Measurements from ENCODE around the gene ADCYAP1R1. TPM values are rescaled to one million over a fixed set of nuclear protein-coding genes. Genes with fewer than 3 reads are reported as not detected.

ADCYAP1R1 gene
- polyA plus RNA-seq, 10 donors: 6.4 to 10.7 (median 9.2) TPM

DNA sequence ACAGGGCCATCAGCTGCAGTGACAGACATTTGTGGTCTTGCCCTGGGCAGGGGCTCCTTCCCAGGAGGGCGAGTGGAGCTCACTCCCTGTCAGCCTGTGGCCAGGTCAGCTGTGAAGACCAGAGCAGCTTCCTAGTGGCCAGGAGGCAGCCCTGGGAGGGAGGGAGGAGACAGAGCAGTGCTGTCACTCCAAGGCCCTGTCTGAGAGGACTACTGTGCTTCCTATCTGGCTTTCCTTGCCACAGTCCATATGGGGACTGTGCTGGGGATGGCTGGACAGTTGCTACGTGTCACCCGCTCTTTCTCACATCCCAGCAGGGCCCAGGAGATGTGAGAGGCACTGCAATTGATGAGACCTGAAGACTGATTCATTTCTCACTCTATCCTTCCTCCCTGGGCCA is 15.2 kb upstream of the ADCYAP1R1 start:
- DNase-seq: no peak

DNA sequence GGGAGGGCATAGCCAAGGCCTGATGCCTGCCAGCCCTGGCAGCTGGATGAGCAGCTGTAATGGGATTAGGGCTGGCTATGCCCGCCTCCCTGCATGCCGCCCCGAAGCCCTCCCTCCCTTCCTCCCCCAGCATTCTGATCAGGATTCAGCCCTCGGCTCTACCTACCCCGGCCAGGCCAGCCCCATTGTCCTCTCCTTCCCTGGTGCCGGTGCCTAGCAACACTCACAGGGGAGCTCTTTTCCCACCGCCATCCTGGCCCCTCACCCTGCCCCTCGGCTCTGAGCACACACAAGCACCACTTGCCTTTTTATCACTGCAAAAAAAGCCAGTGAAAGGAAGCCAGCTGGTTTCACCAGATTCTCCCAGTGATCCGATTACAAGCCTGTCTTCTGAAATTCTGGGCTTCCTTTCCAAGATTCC is 9.0 kb upstream of the ADCYAP1R1 start:
- DNase-seq: peak in 2 of 3 donors; percentile 36 to 72

DNA sequence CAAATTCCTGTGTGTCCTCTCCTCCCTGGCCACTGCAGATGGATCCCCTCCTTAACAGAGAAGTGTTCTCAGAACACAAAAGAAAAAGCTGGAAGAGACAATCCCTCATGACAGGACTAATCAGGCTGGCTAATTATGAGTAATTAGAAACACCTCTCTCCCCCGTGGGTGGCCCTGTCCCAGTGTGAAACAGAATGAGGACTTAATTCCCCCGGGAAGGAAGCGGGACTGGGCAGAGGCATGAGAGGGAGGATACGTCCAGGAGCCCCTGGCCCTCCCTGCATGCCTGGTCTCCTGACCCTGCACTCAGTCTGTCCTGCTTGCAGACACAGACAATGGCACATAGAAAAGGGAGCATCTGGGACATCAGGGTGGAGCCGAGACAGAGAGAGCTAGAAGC is 7.6 kb upstream of the ADCYAP1R1 start:
- no peak for DNase-seq

DNA sequence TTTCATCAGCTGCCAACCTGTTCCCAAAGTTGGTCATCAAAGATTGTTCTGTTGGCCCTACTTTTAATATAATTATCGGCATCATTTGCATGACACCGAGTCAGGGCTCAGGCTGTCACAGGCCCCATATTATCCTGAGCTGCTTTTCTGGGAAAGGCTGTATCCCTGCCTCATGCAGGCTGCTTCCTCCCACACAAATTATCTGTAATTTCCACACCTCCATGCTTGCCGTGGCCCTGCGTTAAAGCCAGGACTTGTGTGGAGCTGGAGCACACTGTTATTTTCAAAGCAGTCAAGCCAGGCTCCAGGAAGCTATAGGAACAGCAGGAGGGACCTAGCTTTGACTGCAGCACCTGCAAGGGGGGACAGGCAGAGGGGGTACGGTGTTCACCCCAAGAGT is 5.4 kb upstream of the ADCYAP1R1 start:
- DNase-seq: no peak

DNA sequence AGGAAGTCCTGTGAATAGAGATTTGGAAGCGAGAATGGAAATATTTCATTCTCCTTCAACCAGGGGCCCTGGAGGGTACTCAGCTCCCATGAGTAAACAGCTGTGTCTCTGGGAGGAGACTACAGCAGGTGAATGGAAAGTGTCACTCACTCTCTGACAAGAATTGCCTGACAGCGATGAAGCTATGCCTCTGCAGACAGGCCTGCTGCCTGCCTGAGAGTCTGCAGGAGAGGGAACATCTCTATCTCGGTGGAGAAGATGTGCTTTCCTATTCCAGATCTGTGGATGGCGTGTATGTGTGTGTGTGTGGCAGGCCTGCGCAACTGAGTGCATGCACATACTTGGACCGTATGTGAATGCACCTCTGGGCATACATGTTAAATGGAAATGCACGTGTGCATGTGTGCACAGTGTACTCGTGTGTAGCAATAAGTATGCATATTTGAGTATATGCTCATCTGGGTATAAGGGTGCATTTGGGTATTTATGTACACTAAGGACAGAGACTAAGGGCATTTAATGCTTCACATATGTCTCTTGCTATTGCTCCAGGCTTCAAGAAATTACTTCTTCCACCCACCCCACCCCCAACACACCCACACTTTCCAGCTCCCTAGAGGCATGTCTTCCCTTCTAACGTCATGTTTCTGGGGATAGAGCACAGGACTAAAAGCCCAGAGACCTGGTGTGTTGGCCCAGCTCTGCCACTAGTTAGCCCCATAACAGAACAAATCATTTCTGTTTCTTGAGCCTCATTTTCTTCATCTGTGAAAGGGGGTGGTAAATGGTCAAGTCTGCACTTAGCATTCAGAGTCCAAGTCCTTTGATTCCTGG is 4.6 kb upstream of the ADCYAP1R1 start:
- no peak for DNase-seq

GRCh38 chr7:31049005-31049765 is 2.9 kb upstream of the ADCYAP1R1 start:
- no peak for DNase-seq

DNA sequence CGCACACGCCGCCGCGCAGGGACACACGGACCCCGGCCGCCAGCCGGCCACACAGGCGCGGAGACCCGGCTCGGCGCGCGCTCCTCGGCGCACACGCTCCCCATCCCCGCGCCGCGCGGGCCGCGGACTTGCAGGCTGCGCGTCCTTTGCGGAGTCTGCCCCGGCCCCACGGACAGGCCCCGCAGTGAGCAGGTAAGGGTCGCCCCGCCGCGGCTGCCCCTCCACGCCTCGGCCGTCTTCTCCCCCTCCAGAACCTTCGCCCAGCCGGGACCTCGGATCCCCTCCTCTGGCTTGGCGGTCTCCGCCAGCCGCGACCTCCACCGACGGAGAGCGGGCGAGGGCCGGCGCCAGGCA is 356 bp downstream of the ADCYAP1R1 start:
- DNase-seq: no peak

DNA sequence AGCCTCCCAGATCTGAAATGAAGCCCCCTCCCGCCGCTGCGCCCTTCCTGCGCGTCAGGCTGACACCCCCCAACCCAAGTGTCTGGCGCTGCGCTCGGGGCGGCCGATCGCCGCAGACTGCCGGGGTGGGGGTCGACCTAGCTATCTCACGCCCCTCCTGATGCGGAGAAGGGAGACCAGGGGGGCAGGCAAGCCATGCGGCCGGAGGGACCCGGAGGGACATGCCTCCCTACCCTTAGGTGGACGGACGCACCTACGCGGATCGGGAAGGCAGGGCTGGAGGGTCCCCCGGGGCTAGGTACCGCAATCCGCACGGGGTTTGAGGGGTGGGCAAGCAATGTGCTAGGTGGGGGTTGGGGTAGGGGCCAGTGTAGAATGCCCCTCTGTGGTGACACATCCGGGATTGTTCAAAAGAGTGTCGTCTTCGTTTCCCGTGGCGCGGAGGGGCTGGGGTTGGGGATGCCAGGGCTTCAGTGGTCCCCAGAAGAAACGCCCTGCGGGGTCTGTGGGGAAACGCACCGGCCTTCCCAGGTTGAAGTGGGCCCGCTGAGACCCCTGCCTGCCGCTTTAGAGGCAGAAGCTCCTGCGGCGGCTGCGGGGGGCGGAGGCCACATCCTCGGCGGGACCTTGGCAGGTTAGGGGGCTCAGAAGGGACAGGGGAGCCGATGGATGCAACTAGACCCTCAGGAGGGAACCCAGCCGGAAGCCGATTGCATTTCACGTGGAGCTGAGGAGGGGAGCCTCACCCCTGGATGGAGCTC is 913 bp downstream of the ADCYAP1R1 start:
- peak in 1 of 3 donors; percentile 48 for DNase-seq

DNA sequence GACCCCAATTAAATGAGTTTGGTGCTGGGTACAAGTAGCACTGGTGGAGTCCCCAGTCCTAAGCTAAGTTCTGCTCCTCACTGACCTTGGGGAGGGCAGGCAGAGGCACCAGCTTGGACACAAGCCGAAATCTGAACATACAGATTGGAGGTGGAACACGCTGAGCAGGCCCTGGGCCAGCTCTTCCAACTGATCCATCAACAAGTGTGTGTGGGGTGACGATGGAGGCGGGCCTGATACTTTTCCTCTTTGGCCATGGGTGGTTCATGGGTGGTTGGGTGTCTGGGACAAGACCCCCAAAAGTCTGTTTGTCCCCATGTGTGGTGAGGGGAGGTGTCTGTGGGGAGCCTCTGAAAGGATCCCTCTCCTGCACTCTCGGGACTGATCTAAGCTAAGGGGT is 1.9 kb downstream of the ADCYAP1R1 start:
- no peak for DNase-seq

DNA sequence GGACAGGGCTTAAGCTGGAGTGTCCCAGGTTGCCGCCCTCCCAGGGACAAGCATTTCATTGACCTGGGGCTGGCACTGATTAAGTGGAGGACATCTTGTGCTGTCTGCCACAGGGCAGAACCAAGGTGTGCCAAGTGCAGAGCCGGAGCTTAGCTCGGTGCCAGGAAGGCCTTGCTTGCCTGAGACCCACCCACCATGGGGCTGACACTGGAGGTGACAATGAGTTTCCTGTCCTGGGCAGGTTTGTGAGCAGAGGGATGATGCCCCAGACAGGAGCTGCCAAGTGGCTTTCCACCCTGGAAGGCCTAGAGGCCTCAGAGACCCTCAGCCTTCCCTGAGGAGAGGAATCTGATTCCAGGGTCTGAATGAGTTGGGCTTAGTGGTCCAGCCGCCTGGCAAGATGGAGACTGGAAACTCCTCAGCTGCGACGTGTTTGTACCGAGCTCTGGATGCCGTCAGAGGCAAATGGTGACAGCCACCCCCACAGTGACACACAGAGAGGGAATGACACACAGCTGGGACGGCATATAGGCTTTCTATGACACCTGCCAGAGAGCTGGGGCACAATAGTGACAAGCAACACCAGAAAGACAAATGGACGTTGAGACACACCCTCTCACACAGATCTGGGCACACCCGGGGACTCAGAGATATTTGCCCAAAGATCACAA is 2.6 kb downstream of the ADCYAP1R1 start:
- DNase-seq: peak in 1 of 3 donors; percentile 27

DNA sequence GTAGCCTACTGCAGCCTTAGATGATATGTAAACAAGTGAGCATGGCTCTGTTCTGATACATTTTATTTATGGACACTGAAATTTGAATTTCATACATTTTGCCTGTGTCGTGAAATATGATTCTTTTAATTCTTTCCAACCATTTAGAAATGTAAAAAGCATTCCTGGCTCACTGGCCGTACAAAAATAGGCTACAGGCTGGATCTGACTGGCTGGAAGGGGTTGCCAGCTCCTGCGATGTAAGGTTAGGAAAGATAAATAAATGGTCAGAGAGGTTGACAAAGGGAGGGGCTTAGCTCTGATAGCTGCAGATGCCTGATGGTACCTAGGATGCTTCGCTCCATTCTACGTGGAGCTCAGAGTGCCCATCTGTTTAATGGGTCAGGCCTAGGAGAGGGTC is 3.4 kb downstream of the ADCYAP1R1 start:
- peak in 1 of 3 donors; percentile 48 for DNase-seq

DNA sequence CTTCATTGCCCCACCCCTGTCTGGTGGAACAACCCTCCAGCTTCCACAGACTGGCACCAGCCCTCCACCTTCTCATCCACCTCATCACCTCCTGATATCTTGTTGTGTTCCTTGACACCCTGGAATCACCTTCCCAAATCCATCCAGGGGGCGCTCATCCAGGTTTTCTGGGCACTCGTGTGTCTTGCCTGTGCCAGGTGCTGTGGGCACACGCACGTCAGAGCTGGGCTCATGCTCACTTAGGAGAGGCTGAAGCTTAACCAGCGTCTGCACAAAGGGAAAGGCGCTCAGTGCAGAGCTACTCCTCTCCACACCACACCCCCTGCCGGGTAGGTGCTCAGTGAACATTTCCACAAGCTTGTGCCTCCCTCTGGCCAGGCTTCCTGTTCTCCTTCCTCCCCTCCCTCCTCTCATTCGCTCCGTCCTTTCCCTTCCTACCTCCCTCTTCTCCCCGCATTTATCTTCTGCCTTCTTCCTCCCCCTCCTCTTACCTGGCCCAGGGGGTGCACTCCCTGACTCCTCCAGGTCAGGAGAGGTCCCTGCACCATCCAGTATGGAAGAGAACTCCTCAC is 4.8 kb downstream of the ADCYAP1R1 start:
- DNase-seq: no peak

DNA sequence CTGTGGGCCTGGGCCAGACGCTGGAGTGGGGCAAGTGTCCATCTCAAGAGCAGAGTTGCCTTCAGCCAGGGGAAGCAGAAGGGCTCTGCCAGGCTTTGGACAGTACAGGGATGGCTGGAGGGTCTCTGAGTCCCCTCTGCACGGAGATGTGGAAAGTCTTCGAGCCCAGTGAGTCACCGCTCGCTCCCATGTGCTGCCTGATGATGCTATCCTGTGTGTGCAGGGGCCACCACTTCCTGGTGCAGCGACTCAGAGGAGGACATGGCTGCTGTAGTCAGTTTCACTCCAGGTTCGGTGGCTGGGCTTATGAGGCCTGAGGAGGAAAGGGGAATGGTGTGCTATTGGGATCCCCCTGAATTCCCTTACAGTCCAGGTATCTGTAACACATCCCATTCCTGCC is 6.0 kb downstream of the ADCYAP1R1 start:
- no peak for DNase-seq

- no peak for DNase-seq
Measured at GRCh38 chr7:31058688-31059087, 6.6 kb downstream of the ADCYAP1R1 start.

DNA sequence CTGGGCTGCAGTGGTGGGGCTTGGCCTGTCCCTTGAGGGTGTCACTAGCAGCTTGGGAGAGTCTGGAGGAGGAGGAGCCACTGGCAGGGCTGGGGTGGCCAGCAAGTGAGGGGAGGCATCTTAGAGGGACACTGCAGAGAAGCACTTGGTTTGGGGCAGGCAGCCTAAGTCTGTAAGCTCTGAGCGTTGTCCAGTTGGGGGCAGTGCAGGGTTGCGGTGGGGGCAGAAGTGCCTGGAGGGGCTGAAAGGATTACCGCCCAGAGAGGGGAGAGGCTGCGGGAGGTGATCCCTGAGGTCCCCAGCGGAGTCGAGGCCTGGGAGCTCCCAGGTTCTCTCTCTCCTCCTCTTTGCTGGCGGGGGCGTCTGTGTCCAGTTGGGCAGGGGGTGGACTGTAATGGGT is 7.4 kb downstream of the ADCYAP1R1 start:
- DNase-seq: no peak

- DNase-seq: no peak
Measured at GRCh38 chr7:31061185-31061584, 9.1 kb downstream of the ADCYAP1R1 start.

- DNase-seq: no peak
Measured at GRCh38 chr7:31062746-31063435, 10.8 kb downstream of the ADCYAP1R1 start.

- DNase-seq: no peak
Measured at GRCh38 chr7:31065021-31065593, 13.0 kb downstream of the ADCYAP1R1 start.

DNA sequence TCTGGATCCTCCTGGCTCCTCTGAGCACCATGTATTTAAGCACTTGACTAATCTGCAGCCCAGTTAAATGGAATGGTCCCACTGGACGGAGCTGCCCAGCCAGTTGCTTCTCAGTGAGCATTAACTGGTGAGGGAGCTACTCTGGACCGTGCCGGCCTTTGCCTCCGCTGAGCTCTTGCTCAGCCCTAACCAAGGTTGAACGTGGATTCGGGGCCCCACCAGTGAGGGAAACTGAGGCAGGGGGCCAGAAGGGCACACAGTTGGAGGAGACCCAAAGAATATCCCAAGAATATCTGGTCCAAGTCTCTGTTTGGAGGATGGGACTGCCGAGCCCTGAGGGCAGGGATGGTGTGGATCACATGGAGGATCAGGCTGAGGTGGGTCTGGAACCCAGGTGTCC is 13.7 kb downstream of the ADCYAP1R1 start:
- no peak for DNase-seq

DNA sequence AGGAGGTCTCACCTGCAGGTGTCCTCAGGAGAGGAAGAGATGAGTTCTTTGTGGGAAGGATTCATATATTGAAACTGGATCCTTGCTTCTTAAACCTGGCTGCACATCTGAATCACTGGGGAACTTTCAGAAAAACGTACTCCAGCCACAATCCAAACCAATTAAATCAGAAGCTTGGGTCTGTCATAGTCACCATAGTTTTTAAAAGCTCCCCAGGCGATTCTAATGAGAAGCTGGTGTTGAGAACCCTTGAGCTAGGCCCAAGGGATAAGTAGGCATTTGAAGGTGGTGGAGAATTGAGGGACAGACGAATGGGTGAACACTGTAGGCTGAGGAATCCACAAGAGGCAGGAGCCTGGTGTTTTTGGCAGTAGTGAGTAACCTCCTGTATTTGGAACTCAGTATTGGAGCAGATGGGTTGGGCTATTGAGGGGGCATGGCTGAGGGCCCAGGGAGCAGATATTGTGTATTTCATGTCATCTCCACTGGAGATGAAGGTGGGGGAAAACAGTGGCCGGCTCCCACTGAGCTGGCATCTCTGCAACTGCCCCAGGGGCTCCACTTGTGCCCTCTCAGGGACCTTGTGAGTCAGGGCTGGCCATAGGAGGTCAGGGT is 14.5 kb downstream of the ADCYAP1R1 start:
- DNase-seq: no peak

Data from muscle of back (tissue), 11 donors.